Neural crest cell (in vitro differentiated cells): ENCODE measurements around the gene FST. TPM values are rescaled to one million over a fixed set of nuclear protein-coding genes. Genes with fewer than 3 reads are reported as not detected.

Experiments
- DNase-seq: peaks from one replicate; pipeline ENCODE4 v3.0.0; 2021; ENCODE audit warnings: low read depth, mixed read lengths, low spot score
- H3K27ac Mint-ChIP-seq: one replicate; pipeline ENCODE4 v1.8.0; 2021; ENCODE audit warnings: mild to moderate bottlenecking, mixed read lengths; ENCODE audit not compliant: unreplicated experiment
- H3K27me3 Mint-ChIP-seq: 2 replicates; pipeline ENCODE4 v1.8.0; 2021; ENCODE audit warnings: low read depth, mild to moderate bottlenecking, mixed read lengths
- H3K36me3 Mint-ChIP-seq: 2 replicates; pipeline ENCODE4 v1.8.0; 2021; ENCODE audit warnings: low read depth, mild to moderate bottlenecking, mixed read lengths
- H3K4me1 Mint-ChIP-seq: 2 replicates; pipeline ENCODE4 v1.8.0; 2021; ENCODE audit warnings: mixed read lengths
- H3K4me3 Mint-ChIP-seq: one replicate; pipeline ENCODE4 v1.8.0; 2021; ENCODE audit warnings: mild to moderate bottlenecking, mixed read lengths
- H3K9me3 Mint-ChIP-seq: 2 replicates; pipeline ENCODE4 v1.8.0; 2021; ENCODE audit warnings: mixed read lengths
- CTCF ChIP-seq: fragments of 200-600 bp; sonication (generic); conservative IDR thresholded peaks from 2 replicates; pipeline ENCODE4 v1.5.0; 2021; ENCODE audit warnings: antibody characterized with exemption, mild to moderate bottlenecking
- long read RNA-seq: library from polyadenylated mRNA; unstranded; transcript quantifications from one replicate; pipeline ENCODE4 v2.0.0, GENCODE V29; 2020
- total RNA-seq: library from RNA; stranded (reverse); gene quantifications from 2 replicates; pipeline ENCODE4 v1.2.1, GENCODE V29; 2021

Gene FST, protein sequence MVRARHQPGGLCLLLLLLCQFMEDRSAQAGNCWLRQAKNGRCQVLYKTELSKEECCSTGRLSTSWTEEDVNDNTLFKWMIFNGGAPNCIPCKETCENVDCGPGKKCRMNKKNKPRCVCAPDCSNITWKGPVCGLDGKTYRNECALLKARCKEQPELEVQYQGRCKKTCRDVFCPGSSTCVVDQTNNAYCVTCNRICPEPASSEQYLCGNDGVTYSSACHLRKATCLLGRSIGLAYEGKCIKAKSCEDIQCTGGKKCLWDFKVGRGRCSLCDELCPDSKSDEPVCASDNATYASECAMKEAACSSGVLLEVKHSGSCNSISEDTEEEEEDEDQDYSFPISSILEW
- total RNA-seq: 4.0 and 7.2 TPM in 2 replicates
- long read RNA-seq, partial matches to known transcripts: 2 of 4 reads
- long read RNA-seq, other reads (novel, unspliced or antisense): 1 of 4 reads

DNA sequence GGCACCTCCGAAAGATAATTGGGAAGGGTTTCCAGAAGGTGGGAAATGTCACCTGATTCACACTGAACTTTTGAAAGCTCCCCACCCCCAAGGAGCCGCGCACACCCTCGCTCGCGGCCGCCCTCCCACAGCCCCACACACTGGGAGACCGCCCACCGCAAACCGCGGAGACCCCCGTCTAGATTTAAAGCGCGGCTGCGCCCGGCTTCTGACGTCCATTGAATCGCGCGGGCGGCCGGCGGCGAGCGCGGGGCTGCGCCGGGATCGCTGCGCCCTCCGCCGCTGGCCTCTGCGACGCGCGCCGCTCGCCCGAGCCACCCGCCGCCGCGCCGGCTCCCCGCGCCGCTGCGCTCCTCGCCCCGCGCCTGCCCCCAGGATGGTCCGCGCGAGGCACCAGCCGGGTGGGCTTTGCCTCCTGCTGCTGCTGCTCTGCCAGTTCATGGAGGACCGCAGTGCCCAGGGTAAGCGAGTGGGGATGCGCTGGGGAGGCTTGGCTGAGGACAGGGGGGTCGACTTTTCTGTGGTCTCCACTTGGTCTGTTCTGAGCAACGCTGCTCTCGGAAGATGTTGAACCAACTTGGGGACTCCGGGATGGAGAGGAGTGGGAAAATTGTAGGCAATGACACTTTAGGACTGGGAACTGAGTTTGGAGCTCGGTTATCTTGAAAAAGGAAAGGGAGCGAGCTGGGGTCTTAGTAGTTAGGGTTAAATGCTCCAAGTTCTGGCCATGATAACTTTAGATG, at the start of gene FST:
Gene FST, plus strand, starts transcription at position 214 of the 743 bp plus-strand sequence. Its CDS starts 163 bp downstream, at position 377.
- Mint-ChIP-seq H3K27me3 (peaks cover 64% of the 10 kb centered on the region), H3K4me3 (peak within 1 kb of the TSS; percentile 96), H3K4me1 (peaks cover 42% of the 10 kb centered on the region), H3K9me3 (no peaks in the 10 kb centered on the region), H3K36me3 (no peaks in the 10 kb centered on the region), H3K27ac (peak within 1 kb of the TSS; percentile 24)
- DNase-seq: peak; percentile 45
- TF ChIP-seq CTCF: no peak

- no peak for TF ChIP-seq CTCF
- DNase-seq: no peak
- peaks cover 9% of the 10 kb centered on the region for H3K4me1 Mint-ChIP-seq
- H3K27ac Mint-ChIP-seq: no peak overlapping the region
- H3K9me3 Mint-ChIP-seq: no peaks in the 10 kb centered on the region
- no peaks in the 10 kb centered on the region for H3K27me3 Mint-ChIP-seq
- H3K4me3 Mint-ChIP-seq: no peak overlapping the region
- H3K36me3 Mint-ChIP-seq: no peaks in the 10 kb centered on the region
Observed at GRCh38 chr5:53431665-53432064, 48.8 kb upstream of the FST start.

- no peak for DNase-seq
- Mint-ChIP-seq H3K9me3 (no peaks in the 10 kb centered on the region), H3K27ac (no peak overlapping the region), H3K27me3 (no peaks in the 10 kb centered on the region), H3K4me1 (peaks cover 5% of the 10 kb centered on the region), H3K36me3 (no peaks in the 10 kb centered on the region), H3K4me3 (no peak overlapping the region)
- no peak for TF ChIP-seq CTCF
Observed at GRCh38 chr5:53433026-53433425, 47.4 kb upstream of the FST start.

- Mint-ChIP-seq H3K9me3 (no peaks in the 10 kb centered on the region), H3K4me1 (peaks cover 2% of the 10 kb centered on the region), H3K27me3 (no peaks in the 10 kb centered on the region), H3K36me3 (no peaks in the 10 kb centered on the region), H3K27ac (no peak overlapping the region), H3K4me3 (no peak overlapping the region)
- TF ChIP-seq CTCF: no peak
- no peak for DNase-seq
Observed at GRCh38 chr5:53434541-53434940, 45.9 kb upstream of the FST start.

DNA sequence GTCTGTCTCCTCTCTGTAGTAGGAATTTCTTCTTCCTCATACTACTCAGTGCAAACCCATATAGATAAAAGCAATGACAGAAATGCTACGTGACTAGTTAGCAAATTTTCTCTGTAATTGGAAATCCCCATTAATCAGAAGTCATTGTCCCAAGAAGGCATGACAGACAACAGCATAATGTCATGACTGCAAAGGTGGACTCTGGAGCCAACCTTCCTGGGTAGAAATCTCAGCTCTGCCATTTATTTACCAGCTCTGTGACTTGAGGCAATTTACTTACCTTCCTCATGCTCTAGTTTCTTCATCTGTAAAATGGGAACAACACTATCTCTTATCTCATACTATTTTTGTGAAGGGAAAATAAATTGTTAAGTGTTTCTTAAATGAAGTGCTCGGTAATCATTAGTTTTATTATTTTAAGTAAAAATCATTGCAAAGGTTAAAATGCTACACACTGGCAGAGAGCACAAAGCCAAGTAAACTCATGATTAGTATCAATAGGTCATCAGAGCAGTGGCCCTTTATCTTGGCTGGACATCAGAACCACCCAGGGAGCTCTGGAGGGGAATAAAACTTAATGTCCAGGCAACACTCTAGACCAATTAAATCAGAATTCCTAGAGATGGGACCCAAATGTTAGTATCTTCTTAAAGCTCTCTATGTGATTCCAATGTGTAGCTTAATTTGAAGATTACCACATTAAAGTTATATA, 43.8 kb upstream of the FST start:
- TF ChIP-seq CTCF: no peak
- Mint-ChIP-seq H3K27me3 (no peaks in the 10 kb centered on the region), H3K4me3 (no peak overlapping the region), H3K36me3 (no peaks in the 10 kb centered on the region), H3K4me1 (peaks cover 11% of the 10 kb centered on the region), H3K9me3 (no peaks in the 10 kb centered on the region), H3K27ac (no peak overlapping the region)
- DNase-seq: no peak
